GM21528 (cell line): ENCODE data around the gene TMEM120B.

ENCODE experiments used
- ATAC-seq: cut with Tn5 transposase; IDR thresholded peaks from one replicate; pipeline ENCODE4 v1.9.1; 2021; ENCODE audit warnings: mild to moderate bottlenecking, moderate library complexity; ENCODE audit not compliant: unreplicated experiment, low FRiP score

TMEM120B gene

GRCh38 chr12:121829250-121829918 is 116.8 kb downstream of the TMEM120B start:
- ATAC-seq, result no peak

- no peak for ATAC-seq
Observed at GRCh38 chr12:121830134-121830533, 117.6 kb downstream of the TMEM120B start.

GRCh38 chr12:121830588-121831265 is 118.2 kb downstream of the TMEM120B start:
- ATAC-seq, result no peak
